NCI-H446 (cell line): Measurements from ENCODE around the gene CALCOCO1.
A peak's percentile ranks its signal among the peaks of the same experiment; 100 is the strongest.
"Not testable (repeated sequence)": the region's sequence is repeated elsewhere in the genome, so short reads cannot be mapped to it uniquely, and the experiment has no call there.

ENCODE experiments used
- DNase-seq, 2 experiments: peaks; one replicate each; lab custom pipeline; 2025; lab: John Stamatoyannopoulos, UW

CALCOCO1 gene, protein sequence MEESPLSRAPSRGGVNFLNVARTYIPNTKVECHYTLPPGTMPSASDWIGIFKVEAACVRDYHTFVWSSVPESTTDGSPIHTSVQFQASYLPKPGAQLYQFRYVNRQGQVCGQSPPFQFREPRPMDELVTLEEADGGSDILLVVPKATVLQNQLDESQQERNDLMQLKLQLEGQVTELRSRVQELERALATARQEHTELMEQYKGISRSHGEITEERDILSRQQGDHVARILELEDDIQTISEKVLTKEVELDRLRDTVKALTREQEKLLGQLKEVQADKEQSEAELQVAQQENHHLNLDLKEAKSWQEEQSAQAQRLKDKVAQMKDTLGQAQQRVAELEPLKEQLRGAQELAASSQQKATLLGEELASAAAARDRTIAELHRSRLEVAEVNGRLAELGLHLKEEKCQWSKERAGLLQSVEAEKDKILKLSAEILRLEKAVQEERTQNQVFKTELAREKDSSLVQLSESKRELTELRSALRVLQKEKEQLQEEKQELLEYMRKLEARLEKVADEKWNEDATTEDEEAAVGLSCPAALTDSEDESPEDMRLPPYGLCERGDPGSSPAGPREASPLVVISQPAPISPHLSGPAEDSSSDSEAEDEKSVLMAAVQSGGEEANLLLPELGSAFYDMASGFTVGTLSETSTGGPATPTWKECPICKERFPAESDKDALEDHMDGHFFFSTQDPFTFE

DNA sequence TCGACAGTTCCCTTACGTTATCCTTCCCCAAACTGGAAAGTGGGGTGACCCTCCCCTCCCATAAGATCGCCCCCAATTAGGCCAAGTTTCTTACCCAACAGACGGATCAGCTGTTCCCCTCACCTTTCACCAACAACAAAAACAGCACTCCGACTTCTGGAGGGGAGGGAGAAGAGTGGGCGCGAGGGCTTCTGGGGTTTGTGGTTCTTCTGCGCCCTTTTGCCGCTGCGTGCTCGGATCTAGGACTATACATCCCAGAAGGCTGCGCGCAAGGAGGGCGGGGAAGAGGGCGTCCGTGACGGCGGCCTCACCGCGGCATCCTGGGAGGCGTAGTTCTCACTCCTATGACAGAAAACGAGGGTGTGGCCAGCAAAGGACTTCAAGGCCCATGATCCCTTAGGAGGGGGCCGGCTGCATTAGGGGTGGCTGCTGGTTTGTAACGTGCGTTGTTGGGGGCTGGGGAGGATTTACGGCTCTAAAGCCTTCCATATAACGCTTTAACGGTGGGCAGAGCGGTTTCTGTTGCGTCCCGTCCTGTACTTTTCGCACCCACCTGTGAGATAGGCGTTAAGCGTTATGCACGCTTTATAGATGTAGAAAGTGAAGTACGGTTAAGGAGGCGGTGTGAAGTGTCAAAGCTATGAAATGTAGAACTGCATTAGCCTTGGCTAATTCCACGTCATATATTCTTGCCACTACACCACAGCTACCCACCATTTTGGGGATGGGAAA is at the start of gene CALCOCO1:
TSS of gene CALCOCO1 (minus strand) at position 143 of the 732 bp plus-strand sequence. CDS start 2,210 bp downstream, outside the sequence.
- peak; percentile 97 to 98 for DNase-seq

DNA sequence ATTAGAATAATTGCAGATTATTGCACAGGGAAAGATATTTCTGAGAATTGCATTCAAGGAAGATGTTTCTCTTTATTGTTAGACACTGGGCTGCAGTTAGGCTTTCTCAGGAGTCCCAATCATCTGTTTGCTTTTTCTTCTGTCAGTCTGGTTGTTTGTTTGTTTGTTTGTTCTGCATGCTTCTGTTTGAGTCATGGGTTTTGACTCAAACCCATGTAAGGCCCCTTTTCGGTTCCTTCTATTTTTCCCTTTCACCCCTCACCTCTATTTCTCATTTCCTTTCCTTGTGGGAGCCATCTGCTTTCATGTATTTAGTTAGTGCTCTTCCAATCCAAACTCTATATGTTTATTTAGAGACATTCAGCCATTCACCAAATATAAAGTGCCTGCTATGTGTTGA is 49.6 kb upstream of the CALCOCO1 start:
- no peak for DNase-seq

DNA sequence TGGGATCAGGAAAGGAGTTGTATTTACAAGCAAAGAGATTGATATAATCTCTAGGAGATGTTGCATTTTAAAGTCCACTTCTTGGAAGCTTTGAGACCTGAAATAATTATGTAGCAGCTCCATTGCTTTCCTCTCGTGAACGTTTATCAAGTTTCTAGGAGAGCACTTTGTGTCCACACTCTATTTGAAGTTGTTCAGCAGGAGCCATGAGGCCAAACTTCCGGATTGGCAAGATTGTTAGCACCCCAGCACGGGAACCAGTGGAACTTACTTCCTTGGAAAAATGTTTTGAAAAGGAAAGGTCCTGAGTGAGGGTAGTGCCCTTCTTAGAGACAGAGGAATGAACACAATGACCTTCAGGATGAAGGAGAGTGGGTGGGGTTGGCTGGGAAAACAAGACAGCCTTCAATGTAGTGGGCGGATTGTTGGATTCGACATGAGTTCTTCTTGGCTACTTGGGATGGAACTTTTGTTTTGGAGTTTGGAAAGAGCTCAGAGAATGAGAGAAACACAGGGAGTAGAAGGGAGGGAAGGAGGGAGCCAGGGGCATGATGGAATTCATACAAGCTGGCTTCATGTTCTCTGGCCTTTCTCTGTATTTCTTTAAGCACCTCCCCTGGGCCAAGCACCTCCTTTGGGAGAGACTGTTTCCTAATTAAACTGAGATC is 48.4 kb upstream of the CALCOCO1 start:
- DNase-seq = no peak

DNA sequence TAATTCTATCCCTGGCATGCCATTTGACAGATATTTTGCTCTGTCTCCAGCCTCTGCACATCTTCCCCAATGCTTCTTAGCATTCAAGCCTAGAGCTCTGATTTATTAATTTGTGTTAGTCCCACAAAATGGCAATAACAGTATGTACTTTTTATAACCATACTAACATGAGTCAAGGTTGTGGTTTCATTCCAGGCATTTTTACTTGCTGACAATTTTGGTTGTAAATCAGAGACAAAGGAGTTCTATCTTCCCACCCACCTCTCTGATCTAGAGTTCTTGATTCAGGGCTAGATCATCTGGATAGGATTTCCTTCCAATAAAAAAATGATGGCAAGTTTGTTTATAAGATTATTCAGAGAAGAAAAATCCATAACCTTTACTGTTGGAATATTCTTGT is 43.0 kb upstream of the CALCOCO1 start:
- DNase-seq = no peak

DNA sequence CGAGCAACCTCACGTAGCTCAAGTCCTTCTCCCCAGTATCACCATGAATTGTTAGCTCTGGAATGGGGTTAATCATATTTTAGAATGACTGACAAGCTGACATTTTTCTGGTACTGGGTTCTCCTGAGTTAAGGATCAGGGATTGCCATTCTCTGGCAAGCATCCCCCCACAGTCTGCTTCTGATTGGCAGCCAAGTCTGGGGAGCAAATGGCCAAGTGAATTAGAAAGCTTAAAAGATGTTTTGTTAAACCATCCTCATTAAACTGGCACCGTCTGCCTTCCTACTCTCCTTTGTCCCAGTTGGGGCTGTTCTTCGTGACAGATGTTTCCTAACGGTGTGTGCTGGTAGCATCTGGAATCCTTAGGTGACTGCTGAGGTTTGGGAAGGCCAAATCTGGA is 41.7 kb upstream of the CALCOCO1 start:
- no peak for DNase-seq

DNA sequence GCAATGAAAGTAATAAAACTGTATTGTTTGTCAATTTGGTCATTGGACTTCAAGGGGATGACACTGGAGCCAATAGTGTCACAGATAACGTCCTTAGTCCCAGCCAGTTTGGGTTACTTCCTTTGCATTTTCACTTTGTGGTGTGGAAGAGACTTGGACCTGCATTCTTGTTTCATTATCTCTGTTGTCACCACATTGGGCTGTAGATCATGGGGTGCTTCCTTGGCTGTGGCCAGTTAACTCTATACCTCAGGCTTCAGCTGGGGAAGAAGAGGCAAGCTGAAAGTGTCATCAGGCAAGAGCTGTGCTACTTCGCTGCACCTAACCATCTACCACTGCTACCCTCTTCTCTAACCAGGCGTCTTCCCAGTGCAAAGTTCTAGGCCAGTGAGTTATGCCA is 39.6 kb upstream of the CALCOCO1 start:
- DNase-seq = no peak

DNA sequence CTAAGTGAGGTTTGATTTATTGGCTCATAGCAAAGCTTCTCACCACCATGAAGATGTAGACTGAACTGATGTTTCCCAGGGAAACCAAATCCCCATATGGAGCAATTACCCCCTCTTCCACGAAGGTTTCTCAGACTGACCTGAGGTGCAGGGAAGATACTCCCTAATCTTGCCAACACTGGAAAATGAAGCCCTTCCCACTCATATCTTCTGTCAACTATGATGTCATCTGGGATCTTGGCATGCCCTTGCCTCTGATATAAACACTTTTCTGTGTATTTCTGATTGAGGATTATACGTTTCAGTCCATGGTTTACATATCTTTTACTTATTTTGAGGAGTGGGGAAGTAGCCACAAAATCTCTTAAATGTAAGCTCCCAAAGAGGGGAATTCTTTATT is 38.6 kb upstream of the CALCOCO1 start:
- no peak for DNase-seq

DNA sequence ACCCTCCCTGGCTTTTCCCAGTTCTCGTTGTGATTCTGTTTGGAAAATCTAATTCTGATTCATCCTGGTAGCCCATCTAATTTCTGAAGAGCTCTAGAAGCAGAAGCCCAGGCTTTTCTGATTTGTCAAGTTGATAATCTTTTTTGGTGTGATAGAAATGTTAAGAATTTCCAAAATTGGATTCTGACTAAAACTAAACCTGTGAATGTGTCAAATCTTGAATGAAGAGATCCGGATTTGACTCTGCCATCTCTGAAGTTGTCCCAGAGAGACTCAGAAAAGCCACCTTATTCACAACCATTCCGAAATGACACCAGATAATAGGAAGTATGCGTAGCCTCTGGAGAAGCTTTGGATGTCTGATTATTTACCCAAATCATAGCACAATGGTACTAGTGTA is 37.4 kb upstream of the CALCOCO1 start:
- DNase-seq = no peak

DNA sequence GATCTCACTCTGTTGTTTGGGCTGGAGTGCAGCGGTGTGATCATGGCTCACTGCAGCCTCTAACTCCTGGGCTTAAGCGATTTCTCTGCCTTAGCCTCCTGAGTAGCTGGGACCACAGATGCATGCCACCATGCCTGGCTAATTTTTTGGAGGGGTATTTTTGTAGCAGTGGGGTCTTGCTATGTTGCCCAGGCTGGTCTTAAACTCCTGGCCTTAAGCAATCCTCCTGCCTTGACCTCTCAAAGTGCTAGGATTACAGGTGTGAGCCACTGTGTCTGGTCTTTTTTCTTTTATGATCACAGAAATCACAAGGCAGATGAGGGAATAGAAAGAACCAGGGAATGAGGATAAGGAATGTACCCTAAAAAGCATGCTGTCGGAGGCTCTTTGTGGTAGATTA is 35.5 kb upstream of the CALCOCO1 start:
- not testable (repeated sequence) for DNase-seq

DNA sequence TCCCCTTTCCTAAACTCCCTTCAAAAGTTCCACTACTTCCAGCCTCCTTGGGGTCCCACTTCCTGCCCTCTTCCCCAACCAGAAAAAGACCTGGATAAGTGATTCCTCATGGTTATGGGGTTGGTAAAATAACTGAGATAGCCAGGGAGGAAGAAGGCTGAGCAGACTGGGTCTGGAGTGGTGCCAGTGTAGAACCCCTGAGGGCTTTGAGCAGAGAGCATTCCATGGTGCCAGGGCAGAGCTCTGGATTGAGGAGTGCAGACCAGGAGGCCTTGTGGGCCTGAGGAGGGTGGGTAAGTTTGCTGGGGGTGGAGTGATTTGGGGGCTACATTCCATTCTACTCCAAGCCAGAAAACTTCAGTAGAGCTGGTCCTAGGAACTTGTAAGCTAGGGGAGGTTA is 34.1 kb upstream of the CALCOCO1 start:
- no peak for DNase-seq

DNA sequence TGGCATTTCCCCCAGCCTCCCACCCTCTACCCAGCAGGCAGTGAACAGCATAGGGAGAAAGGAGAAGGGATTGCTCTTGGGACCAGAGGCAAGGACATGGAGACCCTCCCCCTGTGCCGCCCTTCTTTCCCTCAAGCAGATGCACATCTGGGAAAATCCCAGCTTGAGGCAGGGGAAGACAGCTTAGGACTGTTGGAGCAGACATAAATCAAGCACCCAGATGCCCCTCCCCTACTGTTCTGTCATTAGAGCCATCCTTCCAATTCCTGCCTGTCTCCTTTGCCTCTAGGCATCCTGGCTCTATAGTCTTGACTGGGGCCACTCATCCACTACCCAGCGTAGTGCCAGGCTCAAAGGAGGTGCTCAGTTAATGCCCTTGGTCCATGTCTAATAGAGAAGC is 32.0 kb upstream of the CALCOCO1 start:
- no peak for DNase-seq

DNA sequence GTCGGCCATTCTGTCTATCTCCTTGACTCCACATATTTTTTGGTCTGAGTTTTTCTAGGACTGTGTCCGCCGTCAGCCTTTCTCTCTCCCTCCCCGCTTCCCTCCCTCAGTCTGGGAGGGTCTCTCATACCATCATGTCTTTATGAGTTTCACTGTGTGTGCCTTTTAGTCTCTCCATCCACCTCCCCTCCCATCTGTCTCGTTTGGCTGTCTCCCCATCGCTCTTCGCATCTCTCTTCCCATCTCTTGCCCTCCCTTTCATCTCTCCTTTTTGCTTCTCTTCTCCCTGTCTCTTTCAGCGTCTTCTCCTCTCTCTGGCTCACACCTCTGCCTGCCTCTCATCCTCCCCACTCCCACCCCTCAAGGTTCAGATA is 31.5 kb upstream of the CALCOCO1 start:
- DNase-seq = no peak

DNA sequence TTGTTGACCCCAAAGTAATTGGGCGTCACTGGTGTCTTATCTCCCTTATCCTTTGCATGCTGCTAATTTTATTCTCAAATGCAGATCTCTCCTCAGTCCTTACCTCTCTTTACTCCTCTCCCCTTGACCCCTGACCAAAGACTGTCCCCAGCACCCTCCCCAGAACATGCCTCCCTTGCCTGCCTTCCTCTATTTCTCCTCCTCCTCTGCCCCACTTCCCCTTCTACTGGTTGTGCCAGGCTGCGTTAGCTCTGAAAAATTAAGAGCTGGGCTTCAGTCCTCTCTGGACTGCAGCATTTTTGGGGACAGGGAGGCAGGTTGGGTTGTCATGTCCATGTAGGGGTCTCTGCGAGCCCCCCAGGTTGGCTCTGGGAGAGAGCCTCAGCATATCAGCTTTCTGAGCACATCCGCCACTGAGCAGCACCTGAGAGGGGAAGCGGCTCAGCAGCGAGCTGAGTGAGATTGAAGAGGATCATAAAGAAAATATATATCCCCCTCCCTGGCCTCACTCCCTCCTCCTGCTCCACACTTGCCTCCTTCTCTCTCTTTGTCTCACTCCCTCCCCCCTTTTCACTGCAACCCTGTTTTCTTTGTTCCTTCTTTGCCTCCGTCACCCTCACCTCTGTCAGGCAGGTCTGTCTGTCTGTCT is 31.0 kb upstream of the CALCOCO1 start:
- DNase-seq = no peak

DNA sequence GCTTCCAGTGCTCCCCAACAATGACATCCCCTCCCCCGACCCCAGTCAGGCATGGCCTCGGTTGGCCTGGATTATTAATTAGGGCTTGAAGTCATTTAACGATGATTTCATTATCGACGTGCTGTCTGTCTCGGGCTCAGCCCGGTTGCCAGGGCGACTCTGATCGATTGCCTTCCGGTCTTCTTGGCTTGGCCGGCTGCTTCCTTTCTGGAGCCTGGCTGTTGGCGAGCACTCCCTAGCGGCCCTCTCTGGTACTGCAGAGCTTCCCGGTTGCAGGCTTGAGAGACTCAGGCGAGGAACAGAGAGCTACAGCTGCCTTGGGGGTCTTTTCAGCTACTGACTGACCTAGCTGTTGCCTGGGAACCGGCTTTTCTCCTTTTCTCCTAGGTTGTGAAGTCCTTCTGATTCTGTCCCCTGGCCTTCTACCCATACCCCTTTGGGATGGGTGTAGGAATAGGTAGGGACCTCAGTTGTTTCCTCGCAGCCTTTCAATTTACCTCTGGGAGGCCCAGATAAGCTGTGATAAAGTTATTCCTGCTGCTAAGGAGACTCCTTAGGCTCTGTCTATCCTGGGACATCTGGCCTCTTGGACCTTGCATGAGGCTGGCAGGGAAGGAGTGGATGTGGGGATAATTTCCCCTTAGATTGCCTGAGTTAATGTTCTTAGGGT is 30.0 kb upstream of the CALCOCO1 start:
- DNase-seq = peak; percentile 60 to 88

DNA sequence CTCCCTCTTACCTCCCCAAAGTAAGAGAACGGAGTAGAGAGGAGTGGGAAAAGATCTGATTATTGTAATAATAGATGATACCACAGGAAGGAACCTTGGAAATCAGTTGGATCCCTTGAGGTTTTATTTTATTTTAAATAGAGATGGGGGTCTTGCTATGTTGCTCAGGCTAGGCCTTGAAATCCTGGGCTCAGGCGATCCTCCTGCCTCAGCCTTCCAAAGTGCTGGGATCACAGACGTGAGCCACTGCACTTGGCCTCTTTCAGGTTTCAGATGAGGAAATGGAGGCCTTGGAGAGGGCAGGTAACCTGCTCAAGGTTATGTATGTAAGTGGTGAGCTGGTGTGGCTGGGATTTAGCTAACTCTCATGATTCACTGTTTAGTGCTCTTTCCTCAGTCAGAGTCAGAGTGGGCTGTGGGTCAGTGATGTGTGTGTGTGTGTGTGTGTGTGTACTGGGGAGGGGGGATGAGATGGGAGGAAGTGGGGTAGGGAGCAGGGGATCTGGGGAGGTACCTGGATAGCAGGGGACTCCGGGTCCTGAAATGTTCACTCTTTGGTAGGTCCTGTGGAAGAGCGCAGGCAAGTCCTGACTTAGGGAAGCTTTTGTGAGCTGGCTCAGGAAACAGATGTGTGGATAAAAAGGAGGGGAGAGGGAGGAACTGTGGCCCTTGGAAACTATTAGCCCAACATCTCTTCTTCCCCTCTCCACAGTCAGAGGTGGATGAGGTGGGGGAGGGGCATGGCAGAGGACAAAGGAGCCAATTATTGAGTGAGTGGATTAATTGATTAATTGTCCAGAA is 29.2 kb upstream of the CALCOCO1 start:
- peak in 1 of 2 experiments; percentile 18 for DNase-seq

DNA sequence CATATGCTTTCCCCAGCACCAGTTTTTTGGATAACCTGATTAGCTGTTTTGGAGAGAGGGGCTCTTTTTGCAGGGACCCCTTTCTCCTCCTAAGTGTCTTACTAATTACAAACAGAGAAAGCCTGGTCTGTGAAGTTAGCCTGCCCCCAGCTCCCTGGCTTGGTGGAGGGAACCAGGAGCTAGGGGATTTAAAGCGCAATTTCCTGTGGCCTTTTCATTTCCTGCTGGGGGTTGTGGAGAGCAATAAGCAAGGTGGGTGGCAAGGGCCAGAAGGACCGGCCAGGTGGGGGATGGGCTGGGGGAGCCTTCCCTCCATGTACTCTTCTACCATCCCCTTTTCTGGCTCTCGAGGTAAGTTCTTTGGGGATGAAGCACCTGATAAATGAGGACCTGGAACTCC is 28.6 kb upstream of the CALCOCO1 start:
- DNase-seq = no peak

DNA sequence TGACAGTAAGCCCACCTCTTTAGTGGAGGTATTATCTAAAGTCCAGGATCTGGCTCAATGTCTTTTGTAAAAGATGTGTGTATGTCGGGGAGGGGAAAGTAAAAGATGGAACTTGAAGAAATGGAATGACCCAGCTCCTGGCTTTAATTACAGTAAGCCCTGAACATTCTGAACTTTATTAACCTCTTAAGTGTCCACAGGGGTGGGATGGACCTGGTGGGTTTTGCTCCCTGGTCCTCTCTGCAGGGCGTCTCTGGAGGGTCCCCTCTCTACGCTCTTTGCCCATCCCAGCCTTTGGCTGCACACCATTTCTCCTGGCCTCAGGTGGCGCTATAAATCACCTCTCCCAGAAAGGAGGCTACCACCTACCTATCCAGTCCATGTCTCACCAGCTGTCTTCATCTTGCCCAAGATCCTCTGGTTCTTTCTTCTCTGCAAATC is 28.2 kb upstream of the CALCOCO1 start:
- no peak for DNase-seq

DNA sequence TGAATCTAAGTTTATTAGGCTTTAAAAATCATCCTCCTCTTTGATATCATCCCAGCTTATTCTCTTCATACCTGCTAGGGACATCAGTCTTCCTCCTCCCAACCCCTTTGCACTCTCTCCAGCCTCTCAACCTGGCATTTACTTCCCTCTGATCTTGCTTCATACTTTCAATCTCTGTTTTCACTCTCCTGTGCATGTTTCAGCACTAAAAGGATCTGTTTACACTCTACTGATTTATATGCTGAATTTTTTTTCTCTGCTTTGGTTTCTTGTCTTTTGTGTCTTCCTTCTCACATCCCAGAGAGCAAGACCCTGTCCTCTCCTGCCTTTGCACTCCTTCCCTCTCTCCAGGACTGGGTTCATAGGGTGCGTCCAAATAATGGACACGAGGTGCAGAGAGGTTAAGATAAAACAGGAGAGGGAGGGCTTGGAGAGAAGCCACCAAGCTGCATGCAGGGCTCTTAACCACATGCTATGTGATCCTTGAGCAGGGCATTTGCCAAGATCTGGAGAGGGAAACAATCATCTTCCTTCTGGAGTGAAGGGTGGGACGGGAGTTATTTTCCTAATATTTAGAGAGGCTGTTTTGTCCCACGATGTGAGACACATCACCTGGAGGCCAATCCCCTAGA is 27.5 kb upstream of the CALCOCO1 start:
- peak; percentile 33 to 71 for DNase-seq

DNA sequence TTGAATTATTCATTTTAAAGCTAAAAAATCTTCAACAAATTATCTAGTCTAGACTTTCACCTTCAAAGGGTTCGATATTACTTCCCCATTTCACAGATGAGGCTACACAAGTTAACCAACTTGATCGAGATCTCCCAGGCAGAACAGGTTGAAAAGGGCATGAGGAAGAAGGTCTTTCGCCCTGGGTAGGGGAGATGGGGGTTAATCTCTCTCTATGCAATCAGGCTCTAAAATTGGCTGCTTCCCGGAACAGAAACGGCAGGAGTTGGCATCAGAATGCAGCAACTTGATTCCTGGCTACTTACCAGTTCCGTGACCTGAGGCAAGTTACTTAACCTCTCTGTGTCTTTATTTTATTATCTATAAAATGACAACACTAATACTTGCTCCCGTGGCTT is 26.9 kb upstream of the CALCOCO1 start:
- DNase-seq = peak; percentile 32 to 73

DNA sequence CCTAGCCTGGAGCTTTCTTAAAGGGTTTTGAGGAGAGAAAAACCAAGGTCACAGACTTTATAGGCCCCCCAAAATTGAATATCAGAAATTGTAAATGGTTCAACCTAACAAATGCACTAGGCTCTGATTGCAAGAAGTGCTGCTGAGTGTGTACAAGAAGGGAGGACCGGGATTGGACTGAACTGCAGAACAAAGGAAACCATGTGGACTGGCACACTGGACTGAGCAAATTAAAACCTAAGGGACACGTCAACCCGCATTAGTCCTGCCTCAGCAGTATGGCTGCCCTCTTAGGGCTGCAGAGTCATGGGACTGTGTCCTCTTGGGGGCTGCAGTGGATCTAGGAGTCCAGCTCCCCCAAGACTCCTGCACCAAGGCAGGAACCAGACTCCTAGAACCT is 25.4 kb upstream of the CALCOCO1 start:
- DNase-seq = no peak
